GM12878 (cell line): ENCODE measurements around the gene TRDMT1. TPM values are rescaled to one million over a fixed set of nuclear protein-coding genes. Genes with fewer than 3 reads are reported as not detected.

Experiments
- ATAC-seq: fragments of 200-7000 bp; cut with Tn5 transposase; 3 replicates; pipeline ENCODE4 v1.9.1; 2020; ENCODE audit warnings: mild to moderate bottlenecking, moderate library complexity
- BruUV-seq: library from RNA; stranded (reverse); fragments of 400-500 nt; replicated peaks from 2 replicates; lab custom pipeline; 2021; lab: Mats Ljungman, UMichigan
- CTCF ChIA-PET: fragments of 300-600 bp; sonication (Branson Sonifier 250); formaldehyde crosslinking; extraction: SDS; loops from one replicate; lab custom pipeline; 2021; ENCODE audit warnings: inconsistent platforms; lab: Yijun Ruan, JAX
- POLR2A ChIA-PET: fragments of 350-600 bp; formaldehyde crosslinking; extraction: SDS; loops from one replicate; lab custom pipeline; 2021; ENCODE audit warnings: inconsistent platforms; lab: Charles Lee
- RAD21 ChIA-PET: fragments of 300-600 bp; sonication (Branson Sonifier 250); formaldehyde crosslinking; loops from one replicate; lab custom pipeline; 2023; ENCODE audit warnings: antibody characterized with exemption; ENCODE audit not compliant: unreplicated experiment; lab: Charles Lee
- SMC1A ChIA-PET: fragments of 300-600 bp; sonication (Branson Sonifier 250); formaldehyde crosslinking; loops from one replicate; lab custom pipeline; 2023; ENCODE audit not compliant: unreplicated experiment, uncharacterized antibody; lab: Charles Lee
- DNase-seq: peaks from one replicate; pipeline ENCODE4 v3.0.0-alpha.2; 2011; ENCODE audit warnings: low read depth, low spot score
- FAIRE-seq: peaks from 3 replicates; lab custom pipeline; 2011; peaks lifted over from hg19 to GRCh38; lab: Jason Lieb, UNC
- H2AFZ ChIP-seq: 2 replicates; pipeline ENCODE4 v1.6.0; 2011; ENCODE audit warnings: low read depth, low read length, control low read depth; ENCODE audit not compliant: control insufficient read depth
- H3K27ac ChIP-seq: 2 replicates; pipeline ENCODE4 v1.5.1; 2011; ENCODE audit warnings: control low read depth; ENCODE audit not compliant: control insufficient read depth, insufficient read depth
- H3K27me3 ChIP-seq, 2 experiments: replicated peaks in 1 of 2; 2 replicates each; pipeline versions ENCODE4 v1.6.0 to v1.6.1; 2011; ENCODE audit warnings: low read length in 1 of 2; ENCODE audit not compliant: control insufficient read depth in 2 of 2, insufficient read depth in 2 of 2
- H3K36me3 ChIP-seq, 2 experiments: 2 replicates each; pipeline ENCODE4 v1.5.1; 2011; ENCODE audit warnings: low read length in 1 of 2; ENCODE audit not compliant: control insufficient read depth in 2 of 2, insufficient read depth in 2 of 2
- H3K4me1 ChIP-seq: 2 replicates; pipeline ENCODE4 v1.6.1; 2011; ENCODE audit warnings: mild to moderate bottlenecking, low read length, moderate library complexity, mixed read lengths; ENCODE audit not compliant: control insufficient read depth, insufficient read depth
- H3K4me2 ChIP-seq: 2 replicates; pipeline ENCODE4 v1.6.0; 2011; ENCODE audit warnings: control low read depth; ENCODE audit not compliant: control insufficient read depth, insufficient read depth
- H3K4me3 ChIP-seq: fragments of 200-600 bp; sonication (generic); 2 replicates; pipeline ENCODE4 v1.5.1; 2016
- H3K79me2 ChIP-seq: 2 replicates; pipeline ENCODE4 v1.6.0; 2011; ENCODE audit warnings: low read length; ENCODE audit not compliant: control insufficient read depth, insufficient read depth
- H3K9ac ChIP-seq: 2 replicates; pipeline ENCODE4 v1.8.0; 2011; ENCODE audit warnings: low read length, control low read depth, mixed read lengths; ENCODE audit not compliant: control insufficient read depth, insufficient read depth
- H3K9me3 ChIP-seq: replicated peaks from 3 replicates; pipeline ENCODE4 v1.5.1; 2011; ENCODE audit warnings: mild to moderate bottlenecking, low read length; ENCODE audit not compliant: control insufficient read depth, insufficient read depth
- H4K20me1 ChIP-seq: 2 replicates; pipeline ENCODE4 v1.6.0; 2011; ENCODE audit not compliant: control insufficient read depth, insufficient read depth
- ASH2L ChIP-seq: fragments of 300-600, 200-600 bp; sonication (generic); IDR thresholded peaks from 2 replicates; pipeline ENCODE4 v1.6.1; 2017; ENCODE audit warnings: low read depth, mild to moderate bottlenecking, borderline replicate concordance
- ATF3 ChIP-seq: IDR thresholded peaks from 2 replicates; pipeline ENCODE4 v1.6.1; 2011; ENCODE audit warnings: low read depth, mild to moderate bottlenecking, low read length, moderate library complexity, borderline replicate concordance; ENCODE audit errors: extremely low read depth
- CBX5 ChIP-seq: sonication (generic); IDR thresholded peaks from 2 replicates; pipeline ENCODE4 v1.6.1; 2016; ENCODE audit warnings: low read depth, moderate library complexity, mild to moderate bottlenecking, inconsistent platforms
- CREM ChIP-seq: IDR thresholded peaks from 2 replicates; pipeline ENCODE4 v1.6.1; 2014; ENCODE audit warnings: antibody characterized with exemption, low read depth
- DPF2 ChIP-seq: fragments of 450-650 bp; IDR thresholded peaks from 2 replicates; pipeline ENCODE4 v1.6.1; 2017; ENCODE audit warnings: mild to moderate bottlenecking
- E2F4 ChIP-seq: IDR thresholded peaks from 2 replicates; pipeline ENCODE4 v1.6.1; 2012; ENCODE audit warnings: low read depth, low read length, improper control_type of control experiment
- HDAC6 ChIP-seq: fragments of 200-600 bp; sonication (generic); IDR thresholded peaks from one replicate; pipeline ENCODE4 v1.8.0; 2017; ENCODE audit warnings: antibody characterized with exemption; ENCODE audit not compliant: unreplicated experiment
- JUNB ChIP-seq: IDR thresholded peaks from 2 replicates; pipeline ENCODE4 v1.6.1; 2016; ENCODE audit warnings: antibody characterized with exemption, mild to moderate bottlenecking
- KLF5 ChIP-seq: fragments of 450-650 bp; IDR thresholded peaks from 2 replicates; pipeline ENCODE4 v1.6.1; 2014; ENCODE audit warnings: mild to moderate bottlenecking; ENCODE audit not compliant: partially characterized antibody
- MAX ChIP-seq: IDR thresholded peaks from 2 replicates; pipeline ENCODE4 v1.6.1; 2012; ENCODE audit warnings: low read depth, low read length, improper control_type of control experiment
- MLLT1 ChIP-seq: fragments of 450-650 bp; IDR thresholded peaks from 2 replicates; pipeline ENCODE4 v1.6.1; 2016; ENCODE audit warnings: mild to moderate bottlenecking
- MTA3 ChIP-seq: IDR thresholded peaks from 2 replicates; pipeline ENCODE4 v1.6.1; 2012; ENCODE audit warnings: low read length, inconsistent platforms, borderline replicate concordance
- SRF ChIP-seq, 2 experiments: IDR thresholded peaks; 2 replicates each; pipeline ENCODE4 v1.6.1; 2011; ENCODE audit warnings: low read depth in 2 of 2, low read length in 2 of 2, mild to moderate bottlenecking in 1 of 2, moderate library complexity in 1 of 2
- SUPT20H ChIP-seq: IDR thresholded peaks from 2 replicates; pipeline ENCODE4 v1.6.1; 2011; ENCODE audit warnings: low read depth, mild to moderate bottlenecking, low read length, moderate library complexity, borderline replicate concordance; ENCODE audit not compliant: control insufficient read depth
- SUZ12 ChIP-seq: fragments of 200-600 bp; sonication (generic); IDR thresholded peaks from one replicate; pipeline ENCODE4 v1.6.1; 2018; ENCODE audit warnings: antibody characterized with exemption, mild to moderate bottlenecking; ENCODE audit not compliant: unreplicated experiment
- ZNF274 ChIP-seq: IDR thresholded peaks from one replicate; pipeline ENCODE4 v1.8.0; 2011; ENCODE audit not compliant: insufficient read length, insufficient read depth
- ZNF384 ChIP-seq: IDR thresholded peaks from 2 replicates; pipeline ENCODE4 v1.6.1; 2012; ENCODE audit warnings: low read depth, mild to moderate bottlenecking, low read length, improper control_type of control experiment, borderline replicate concordance
- WGBS: methylation state at CpG from one replicate; pipeline ENCODE4 v1.1.6; 2016; ENCODE audit warnings: low lambda C conversion rate; ENCODE audit not compliant: insufficient replicate concordance, insufficient coverage; ENCODE audit errors: missing lambda C conversion rate; 5-methylcytosine and 5-hydroxymethylcytosine counted together
- in situ Hi-C: fragments of 300-500 bp; cut with MboI; formaldehyde crosslinking; loops from 9 replicates; pipeline ENCODE4 v1.14.3; 2018; ENCODE audit warnings: mixed read lengths
- intact Hi-C: fragments of 100-400 bp; cut with micrococcal nuclease; formaldehyde crosslinking; loops from one replicate; pipeline ENCODE4 v1.14.2; 2022; ENCODE audit not compliant: unreplicated experiment
- polyA plus RNA-seq, 11 experiments: library from polyadenylated mRNA; depleted of rRNA in 4 of 11; unstranded in 6 of 11; stranded (reverse) in 5 of 11; fragments of >200 nt; fragmentation: Nextera tagmentation in 4 of 11; fragmentation: Illumina TruSeq in 1 of 11; extraction: Ambion mirVana in 4 of 11; extraction: Trizol in 1 of 11; gene quantifications; 1 replicate in 1 of 11; 2 replicates in 10 of 11; pipeline versions ENCODE4 v1.2.1 to v1.2.3, GENCODE V29; 2011 to 2016; ENCODE audit warnings: inconsistent platforms in 2 of 11, missing spikeins in 2 of 11, low read depth in 1 of 11
- total RNA-seq, 4 experiments: library from RNA; depleted of rRNA in 3 of 4; stranded (reverse); fragments of >200 nt in 3 of 4; fragmentation: Illumina TruSeq in 1 of 4; extraction: Trizol in 1 of 4; gene quantifications; 2 replicates each; pipeline versions ENCODE4 v1.2.1 to v1.2.3, GENCODE V29; 2013 to 2021

TRDMT1 gene
- total and polyA plus RNA-seq, 10 of the 15 experiments (the other 5 are each of a cell fraction or from before 2014, with no cell fraction given) = 2.3 to 9.7 (median 4.6) TPM

GRCh38 chr10:17216217-17216900, 14.9 kb upstream of the TRDMT1 start (continued):
- TF ChIP-seq ZNF384 = peak; percentile 85
- peak; percentile 28; the same call in 1 of the 2 replicates for TF ChIP-seq MTA3
- 0 out of 2 replicates have a peak, but pooled peaks have one; percentile 35 for TF ChIP-seq MLLT1
- TF ChIP-seq ZNF274 = no peak
- peak; percentile 74; the same call in 1 of the 2 replicates for TF ChIP-seq DPF2

- H3K27ac ChIP-seq = no peak overlapping the region
Measured at GRCh38 chr10:17215782-17216122, 14.3 kb upstream of the TRDMT1 start.

More at GRCh38 chr10:17215782-17216122, 14.3 kb upstream of the TRDMT1 start:
- DNase-seq = no peak
- POLR2A ChIA-PET = interaction anchor here (2.4 kb wide), 1 partner anchor 14 kb away, joined by 12 read pairs; no protein-coding TSS in a partner anchor
- RAD21 ChIA-PET = interaction anchor here (1.0 to 1.8 kb wide), 2 partner anchors 10 to 14 kb away, joined by 3 to 6 read pairs; no protein-coding TSS in a partner anchor
- CTCF ChIA-PET = interaction anchor here (1.2 to 1.6 kb wide), 2 partner anchors 14 to 41 kb away, joined by 3 read pairs; no protein-coding TSS in a partner anchor
- SMC1A ChIA-PET = interaction anchor here (1.1 to 1.8 kb wide), 6 partner anchors 10 to 17 kb away, joined by 3 to 5 read pairs (median 3); partner anchors contain the start of genes TRDMT1 and VIM
- H3K36me3 ChIP-seq = no peaks in the 10 kb centered on the region
- no peak overlapping the region for H3K4me3 ChIP-seq
- H3K9me3 ChIP-seq = no peaks in the 10 kb centered on the region
- no peak overlapping the region for H3K9ac ChIP-seq
- H3K4me1 ChIP-seq = peaks cover 14% of the 10 kb centered on the region
- no peaks in the 10 kb centered on the region for H4K20me1 ChIP-seq
- H3K79me2 ChIP-seq = no peaks in the 10 kb centered on the region
- no peaks in the 10 kb centered on the region for H3K27me3 ChIP-seq
- no TSS peak for BruUV-seq
- intact Hi-C loops (loop anchor here (1.0 kb wide), 1 partner anchor 12 kb away; no protein-coding TSS in a partner anchor), in situ Hi-C loops (loop anchor here (25.0 kb wide), 1 partner anchor 1447 kb away; the partner anchor contains the start of genes ARL5B and NSUN6)
- WGBS = 72% methylated on average over 2 of the region's 2 CpGs
- TF ChIP-seq SRF (IDR thresholded peaks at IDR 0.05; ENCODE audit: low read depth in 2 of 2, low read length in 2 of 2) = no peak
- no peak for TF ChIP-seq HDAC6
- no peak for TF ChIP-seq CREM
- no peak for TF ChIP-seq MAX
- no peak for TF ChIP-seq E2F4
- TF ChIP-seq JUNB = no peak
- no peak for TF ChIP-seq ASH2L
- TF ChIP-seq ATF3 = no peak
- TF ChIP-seq KLF5 = no peak
- no peak for TF ChIP-seq SUPT20H
- TF ChIP-seq CBX5 = no peak
- TF ChIP-seq SUZ12 = no peak
- no peak for FAIRE-seq
- 0 out of 2 replicates have a peak overlapping the region, but pooled peaks have one; percentile 7 for H3K4me2 ChIP-seq
- ATAC-seq = no peak
- no peak overlapping the region for H2AFZ ChIP-seq
